Stimulated activated CD8-positive, alpha-beta memory T cell treated with anti-CD3 and anti-CD28 coated beads, Interleukin-7, amount 100 ng/mL, for 1 hour (primary cell): ENCODE results near the gene GALNT12.

Source experiments
- DNase-seq, 2 donors: peaks; one replicate each; pipeline ENCODE4 v3.0.0-alpha.2; 2020; ENCODE audit warnings: low read depth in 2 of 2

The GALNT12 gene

DNA sequence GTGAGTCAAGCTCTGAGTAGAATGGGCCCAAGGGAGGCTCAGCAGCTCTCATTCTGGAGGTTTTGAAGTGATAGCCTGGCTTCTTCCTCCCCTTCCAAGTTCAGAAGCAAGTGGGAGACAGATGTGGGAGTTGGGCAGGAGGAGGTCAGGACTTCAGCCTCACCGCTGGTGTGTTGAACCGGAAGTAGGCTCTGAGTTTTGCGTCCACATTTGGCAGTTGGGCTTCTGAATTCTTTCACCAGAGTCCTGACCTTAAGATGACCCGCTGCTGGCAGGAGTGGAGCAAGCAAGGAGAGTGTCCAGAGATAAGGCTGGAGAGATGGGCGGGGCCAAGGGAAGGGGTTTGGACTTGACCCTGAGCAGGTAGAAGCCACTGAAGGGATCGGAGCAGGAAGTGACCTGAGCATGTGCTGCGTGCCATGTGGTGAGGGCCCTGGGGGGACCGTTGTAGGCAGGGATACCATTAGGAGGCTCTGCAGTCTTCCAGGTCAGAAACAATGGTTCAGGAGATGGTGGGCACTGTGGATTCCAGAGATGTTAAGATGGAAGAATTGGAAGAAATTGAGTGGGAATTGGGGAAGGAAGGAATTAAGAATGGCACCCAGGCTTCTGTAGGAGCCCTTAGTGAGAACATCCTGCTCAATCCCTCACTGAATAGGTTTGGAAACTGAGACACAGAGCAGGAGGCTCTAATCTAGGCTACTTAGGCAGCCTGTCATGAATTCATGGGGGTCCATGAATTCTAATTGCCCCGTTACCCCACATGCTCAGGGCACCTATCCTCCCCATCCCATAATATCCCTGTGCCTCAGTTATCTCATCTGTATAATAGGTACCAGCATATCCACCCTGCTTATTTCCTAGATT lies 25.9 kb downstream of the GALNT12 start:
- DNase-seq = no peak

DNA sequence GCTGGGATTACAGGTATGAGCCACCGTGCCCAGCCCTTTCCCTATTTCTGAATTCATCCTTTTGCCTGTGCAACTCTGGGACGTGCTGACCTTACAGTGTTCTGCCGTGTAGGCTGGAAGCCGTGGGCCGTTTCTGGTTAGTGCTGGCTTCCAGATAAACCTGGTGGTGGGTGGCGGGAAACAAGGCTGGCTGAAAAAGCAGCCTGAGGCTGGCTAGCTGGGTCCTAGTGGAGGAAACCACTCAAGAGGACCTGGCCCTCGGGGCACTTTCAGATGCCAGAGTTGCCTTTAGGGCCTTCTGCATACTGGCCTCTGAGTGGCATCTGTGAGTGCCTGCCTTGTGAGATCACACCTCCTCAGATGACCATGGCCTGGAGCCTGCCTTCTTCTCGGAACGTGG lies 26.9 kb downstream of the GALNT12 start:
- DNase-seq = no peak

DNA sequence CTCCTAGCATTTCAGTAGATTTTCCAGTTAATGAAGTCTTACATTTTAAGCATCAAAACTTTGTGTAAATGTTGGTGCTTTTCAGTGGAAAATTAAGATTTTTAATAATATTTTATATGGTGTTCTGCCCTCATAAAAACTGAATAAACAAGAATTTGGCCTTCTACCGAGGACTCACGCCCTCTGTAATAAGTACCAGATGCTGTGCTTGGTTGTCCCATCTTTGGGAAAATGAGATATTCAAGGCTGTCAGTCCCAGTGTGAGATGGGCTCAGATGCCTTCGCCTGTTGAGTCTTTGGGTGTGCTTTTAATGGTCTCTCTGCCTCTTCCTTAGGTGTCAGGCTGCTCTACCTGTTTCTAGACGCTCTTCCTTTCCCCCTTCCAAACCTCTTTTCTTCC lies 28.7 kb downstream of the GALNT12 start:
- DNase-seq = no peak

DNA sequence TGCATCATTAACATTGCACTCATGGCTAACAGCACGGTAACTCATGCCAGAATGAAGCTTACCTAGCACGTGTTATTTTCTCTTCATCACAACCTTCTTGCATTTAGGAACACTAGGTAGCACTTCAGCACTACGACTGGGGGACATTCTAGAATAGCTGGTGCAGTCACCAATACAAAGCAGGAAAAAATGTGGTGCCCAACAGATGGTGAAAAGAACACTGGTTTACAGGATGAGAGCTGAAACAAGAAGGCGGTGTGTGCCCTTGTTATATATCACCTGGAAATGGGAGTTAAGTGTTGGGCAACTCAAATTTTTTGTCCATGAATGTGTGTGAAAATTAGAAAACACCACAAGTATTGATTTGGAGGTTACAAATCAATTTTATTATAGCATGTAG lies 30.0 kb downstream of the GALNT12 start:
- no peak for DNase-seq

DNA sequence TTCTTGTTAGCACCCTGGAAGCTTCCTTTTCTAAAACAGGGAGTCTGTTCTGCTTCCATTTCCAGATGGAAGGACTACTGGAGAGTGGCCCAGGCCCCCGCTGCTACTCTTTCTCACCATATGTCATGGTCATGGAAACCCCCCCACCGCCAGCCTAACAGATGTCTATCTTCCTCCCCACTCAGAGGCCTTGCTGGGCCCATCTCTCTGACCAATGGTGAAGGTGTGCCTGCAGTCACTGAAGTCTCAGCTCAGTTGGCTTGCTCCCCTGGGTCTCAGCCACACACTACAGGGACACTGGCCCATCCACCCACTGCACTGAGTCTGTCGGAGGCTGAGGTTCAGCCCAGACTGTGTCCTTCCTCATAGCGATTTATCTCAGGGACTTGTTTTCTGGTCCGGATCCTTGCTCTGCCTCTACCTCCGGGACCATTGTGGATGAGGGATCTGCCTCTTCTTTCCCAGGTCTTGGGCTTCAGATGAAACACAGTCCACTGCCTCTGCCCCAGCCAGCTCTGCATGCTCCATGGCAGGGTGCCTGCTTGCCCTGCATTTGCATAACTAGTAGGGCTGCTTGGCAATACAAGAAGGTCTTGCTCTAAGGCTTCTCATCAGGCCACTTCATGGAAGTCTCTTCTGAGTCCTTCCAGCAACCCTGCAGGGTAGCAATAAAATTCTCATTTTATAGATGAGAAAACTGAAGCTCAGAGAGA lies 30.8 kb downstream of the GALNT12 start:
- no peak for DNase-seq

DNA sequence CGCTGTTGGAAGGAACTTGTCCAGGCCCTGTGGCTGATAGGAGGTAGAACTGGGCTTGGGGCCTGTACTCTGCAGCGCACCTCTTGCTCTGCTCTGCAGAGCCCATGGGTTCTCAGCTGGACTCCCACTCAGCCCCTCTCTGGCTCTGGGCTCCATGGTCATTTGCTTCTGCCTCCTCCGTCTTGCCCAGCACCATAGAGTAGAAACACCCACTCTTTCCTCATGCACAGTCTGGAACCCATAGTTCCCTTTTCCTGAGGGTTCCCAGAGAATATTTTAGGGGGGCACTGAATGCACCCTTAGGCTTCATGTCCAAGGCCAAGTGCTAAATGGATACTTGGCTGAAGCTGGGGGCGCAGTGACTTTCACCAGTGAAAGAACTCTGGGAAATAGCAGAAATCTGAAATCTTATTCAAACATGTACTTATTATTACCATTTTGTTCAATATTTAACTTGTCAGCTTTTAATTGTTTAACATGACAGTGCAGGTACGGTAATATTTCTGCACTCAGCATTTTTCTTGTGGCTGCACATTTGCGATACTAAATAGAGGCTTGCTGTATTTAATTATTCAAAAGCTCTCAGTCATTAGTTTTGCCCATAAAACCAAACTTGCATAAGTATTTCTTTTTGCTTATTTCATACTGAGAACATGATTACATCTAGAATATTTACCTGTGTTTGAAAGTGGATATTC lies 31.5 kb downstream of the GALNT12 start:
- DNase-seq = no peak

DNA sequence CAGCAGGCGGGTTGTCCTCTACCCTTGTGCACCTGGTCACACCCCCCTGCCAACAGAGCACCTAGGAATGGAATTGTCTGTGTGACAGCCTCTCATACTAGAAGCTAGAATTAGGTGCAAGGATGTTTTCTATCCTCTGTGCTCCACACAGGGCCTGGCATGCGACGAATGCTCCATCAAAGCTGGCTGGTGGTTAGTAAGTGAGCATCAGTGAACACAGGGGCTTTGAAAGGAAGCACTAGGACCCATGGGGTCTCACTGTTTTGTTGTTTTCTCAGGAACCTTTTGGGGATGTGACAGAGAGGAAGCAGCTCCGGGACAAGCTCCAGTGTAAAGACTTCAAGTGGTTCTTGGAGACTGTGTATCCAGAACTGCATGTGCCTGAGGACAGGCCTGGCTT lies 32.3 kb downstream of the GALNT12 start:
- no peak for DNase-seq

DNA sequence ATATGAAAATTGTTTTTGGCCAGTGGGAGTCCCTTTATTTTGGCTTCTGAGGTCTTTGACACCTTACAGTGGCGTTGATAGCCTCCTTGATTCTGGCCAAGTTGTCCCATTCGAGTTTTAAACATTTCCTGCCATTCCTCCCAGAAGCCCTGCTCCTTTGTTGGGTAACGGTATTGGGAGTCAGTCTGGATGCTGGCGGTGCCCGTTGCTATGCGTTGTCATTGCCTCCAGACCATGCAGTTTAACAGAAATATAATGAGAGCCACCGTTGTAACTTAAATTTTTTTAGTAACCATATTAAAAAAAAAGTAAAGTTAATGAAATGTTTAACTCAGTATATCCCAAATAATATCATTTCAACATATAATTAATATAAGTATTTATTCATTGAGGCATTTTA lies 35.0 kb downstream of the GALNT12 start:
- DNase-seq = no peak

DNA sequence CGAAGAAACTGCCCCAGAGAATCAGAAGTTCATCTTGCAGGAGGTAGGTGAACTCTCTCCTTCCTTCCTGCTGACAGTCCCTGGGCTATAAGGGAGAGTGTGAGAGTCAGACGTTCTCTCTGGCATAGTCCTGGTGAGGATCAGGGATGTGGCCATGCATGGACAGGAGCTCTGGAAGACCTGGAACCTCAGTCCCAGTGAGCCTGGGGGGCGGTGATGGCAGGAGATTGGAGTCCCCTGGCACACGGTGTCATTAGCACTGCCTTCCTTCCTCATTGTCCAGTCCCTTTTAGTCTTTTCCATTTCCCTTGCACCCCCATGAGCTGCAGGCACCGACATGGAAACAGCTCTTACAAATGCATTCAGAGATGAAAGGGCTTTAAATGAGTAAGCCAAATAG lies 38.6 kb downstream of the GALNT12 start:
- DNase-seq = no peak

DNA sequence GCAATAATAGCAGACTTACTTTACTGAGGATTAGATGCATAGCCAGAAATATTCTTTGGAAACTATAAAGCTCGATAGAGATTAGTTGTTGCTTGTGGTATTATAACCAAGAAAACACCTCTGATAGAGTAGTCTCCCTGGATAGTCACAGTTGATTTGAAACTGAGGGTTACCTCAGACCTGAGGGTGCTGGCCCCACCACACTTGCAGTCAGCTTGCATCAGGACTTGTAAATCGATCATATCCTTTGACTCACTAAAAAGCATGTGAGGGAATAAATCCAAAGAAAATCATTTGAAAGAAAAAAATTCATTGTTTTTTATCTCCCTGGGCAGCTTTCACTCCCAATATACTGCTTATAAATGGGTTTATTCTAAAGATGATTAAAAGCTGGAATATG lies 39.4 kb downstream of the GALNT12 start:
- DNase-seq = no peak

DNA sequence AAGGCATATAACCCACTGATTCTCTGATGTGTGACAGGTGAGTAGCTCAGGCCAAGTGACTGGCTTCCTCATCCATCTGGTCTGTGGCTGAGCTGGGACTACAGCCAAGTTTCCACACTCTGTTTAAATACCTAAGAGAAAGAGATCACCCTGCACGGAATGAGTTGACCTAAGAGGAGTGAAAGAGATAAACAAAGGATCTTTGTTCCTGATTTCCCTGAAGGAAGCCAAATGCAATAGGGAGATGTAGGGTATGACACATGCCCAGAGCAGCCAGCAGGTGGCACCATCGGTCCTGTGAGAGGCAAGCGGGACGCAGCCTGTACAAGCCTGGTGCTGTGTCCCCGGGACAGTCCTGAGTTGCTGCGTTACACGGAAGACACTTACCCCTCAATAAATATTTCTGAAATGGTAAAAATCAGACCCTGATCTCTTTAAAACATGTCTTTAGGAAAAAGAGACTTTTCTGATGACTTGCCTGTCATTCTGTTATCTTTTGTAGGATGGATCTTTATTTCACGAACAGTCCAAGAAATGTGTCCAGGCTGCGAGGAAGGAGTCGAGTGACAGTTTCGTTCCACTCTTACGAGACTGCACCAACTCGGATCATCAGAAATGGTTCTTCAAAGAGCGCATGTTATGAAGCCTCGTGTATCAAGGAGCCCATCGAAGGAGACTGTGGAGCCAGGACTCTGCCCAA lies 41.1 kb downstream of the GALNT12 start:
- DNase-seq = peak; percentile 35 to 49

DNA sequence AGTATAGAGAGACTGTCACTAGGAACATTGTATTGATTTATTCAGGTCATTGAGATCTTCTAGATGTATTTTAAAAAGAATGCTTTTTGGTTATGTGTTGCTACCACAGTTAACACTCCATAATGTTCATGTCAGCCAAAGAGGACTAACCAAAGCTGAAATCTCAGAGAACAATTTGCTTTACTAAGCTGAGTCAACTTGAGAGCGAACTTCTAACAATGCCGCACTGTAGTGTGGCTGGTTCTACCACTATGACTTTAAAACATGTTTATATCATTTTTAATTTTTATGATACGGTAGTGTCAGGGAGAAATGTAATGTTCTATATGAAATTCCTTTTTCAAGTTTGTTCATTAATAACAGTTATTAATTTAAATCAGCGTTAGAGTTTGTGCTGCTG lies 42.1 kb downstream of the GALNT12 start:
- DNase-seq = no peak

DNA sequence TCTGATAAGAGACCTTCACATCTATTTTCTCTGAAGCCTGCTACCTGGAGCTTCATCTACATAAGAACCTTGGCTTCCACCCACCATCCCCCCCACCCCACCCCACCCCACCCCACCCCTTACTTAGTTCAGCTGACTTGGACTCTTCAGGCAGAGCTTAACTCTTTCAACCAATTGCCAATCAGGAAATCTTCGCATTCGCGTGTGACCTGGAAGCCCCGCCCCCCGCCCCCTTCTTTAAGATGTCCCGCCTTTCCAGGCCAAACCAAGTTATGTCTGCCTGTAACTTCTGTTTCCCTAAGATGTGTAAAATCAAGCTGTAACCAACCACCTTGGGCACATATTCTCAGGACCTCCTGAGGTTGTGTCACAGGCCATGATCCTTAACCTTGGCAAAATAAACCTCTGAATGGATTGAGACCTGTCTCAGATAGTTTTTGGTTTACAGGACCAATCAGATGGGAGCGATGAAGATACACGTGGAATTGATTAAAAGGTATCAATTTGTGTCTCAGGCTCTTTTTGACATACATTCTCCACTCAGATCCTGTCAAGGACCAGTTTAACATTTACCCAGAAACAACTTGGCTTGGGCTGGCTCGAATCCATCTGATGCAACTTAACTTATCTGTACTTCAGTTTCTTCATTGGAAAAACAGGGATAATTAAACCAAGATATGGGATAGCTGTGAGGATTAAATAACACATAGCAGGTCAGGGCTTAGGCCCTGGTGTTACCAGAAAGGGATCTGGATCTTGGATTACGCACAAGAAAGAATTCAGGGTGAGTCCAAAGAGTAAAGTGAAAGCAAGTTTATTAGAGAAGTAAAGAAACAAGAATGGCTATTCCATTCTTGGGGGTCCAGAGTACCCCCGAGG lies 43.6 kb downstream of the GALNT12 start:
- no peak for DNase-seq

DNA sequence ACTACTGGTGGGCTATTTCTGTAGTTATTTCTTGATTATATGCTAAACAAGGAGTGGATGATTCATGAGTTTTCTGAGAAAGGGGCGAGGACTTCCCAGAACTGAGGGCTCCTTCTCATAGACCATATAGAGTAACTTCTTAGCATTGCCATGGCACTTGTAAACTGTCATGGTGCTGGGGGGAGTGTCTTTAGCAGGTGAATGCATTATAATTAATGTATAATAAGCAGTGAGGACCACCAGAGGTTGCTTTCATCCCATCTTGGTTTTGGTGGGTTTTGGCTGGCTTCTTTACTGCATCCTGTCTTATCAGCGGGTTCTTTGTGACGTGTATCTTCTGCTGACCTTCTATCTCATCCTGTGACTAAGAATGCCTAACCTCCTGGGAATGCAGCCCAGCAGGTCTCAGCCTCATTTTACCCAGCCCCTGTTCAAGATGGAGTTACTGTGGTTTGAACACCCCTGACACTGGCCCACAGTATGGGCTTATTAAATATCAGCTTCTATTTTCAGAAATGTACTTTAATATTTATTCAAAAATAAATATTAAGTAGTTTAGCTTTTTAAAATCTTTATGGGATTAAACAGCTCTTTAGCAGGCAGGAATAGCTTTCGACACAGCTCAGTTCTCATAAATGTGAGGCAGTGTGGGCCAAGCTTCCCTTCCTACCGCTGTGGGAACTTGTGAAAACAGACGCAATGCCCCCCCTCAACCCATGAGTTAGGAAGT lies 44.4 kb downstream of the GALNT12 start:
- DNase-seq = no peak

DNA sequence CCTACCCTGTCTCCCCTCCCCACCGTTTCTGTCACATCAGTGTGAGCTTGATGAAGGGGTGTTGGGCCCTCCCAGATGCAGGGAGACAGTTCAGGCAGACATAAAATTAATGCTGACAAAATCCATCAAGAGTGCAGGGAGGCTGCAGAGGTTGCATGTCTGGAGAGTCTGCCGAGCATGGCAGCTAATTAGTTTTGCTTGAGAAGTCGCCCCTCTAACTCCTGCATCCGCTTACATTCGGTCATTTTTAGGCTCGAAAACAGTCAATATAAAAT lies 44.9 kb downstream of the GALNT12 start:
- no peak for DNase-seq

DNA sequence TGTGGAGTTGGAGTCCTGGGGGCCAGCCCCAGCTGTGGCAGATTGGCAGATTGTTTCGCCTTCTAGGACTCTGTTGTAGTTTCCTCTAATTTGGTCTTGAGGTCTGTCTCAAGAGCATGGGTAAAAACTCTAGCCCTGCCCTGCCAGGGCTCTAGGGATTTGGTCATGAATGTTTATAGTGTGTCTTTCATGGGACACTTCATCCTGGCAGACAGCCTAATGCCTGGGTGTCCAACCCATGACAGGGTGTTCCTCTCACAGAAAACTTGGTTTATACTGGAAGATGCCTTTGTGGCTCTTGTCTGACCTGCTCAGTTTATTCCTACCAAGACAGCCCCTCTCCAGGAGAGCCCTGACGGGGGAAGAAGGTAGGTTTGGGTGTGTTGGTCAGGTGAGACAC lies 45.5 kb downstream of the GALNT12 start:
- no peak for DNase-seq

DNA sequence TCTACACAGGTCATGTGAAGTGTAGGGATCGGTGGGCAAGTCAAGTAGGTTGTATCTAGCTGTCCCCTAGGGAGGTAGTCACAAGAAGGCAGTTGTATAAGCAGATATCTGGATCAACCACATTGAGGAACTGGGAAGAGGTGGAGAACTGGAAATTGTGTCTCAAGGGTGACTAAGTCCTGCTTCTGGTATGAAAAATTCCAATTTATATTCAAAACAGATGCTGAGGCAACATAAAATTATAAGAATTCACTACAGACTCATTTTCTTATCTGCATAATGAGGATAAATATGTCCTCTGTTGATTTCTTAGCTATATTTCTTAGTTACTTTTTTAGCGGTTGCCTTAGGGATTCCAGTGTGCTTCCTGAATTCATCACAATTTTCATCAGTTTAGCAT lies 46.8 kb downstream of the GALNT12 start:
- no peak for DNase-seq

DNA sequence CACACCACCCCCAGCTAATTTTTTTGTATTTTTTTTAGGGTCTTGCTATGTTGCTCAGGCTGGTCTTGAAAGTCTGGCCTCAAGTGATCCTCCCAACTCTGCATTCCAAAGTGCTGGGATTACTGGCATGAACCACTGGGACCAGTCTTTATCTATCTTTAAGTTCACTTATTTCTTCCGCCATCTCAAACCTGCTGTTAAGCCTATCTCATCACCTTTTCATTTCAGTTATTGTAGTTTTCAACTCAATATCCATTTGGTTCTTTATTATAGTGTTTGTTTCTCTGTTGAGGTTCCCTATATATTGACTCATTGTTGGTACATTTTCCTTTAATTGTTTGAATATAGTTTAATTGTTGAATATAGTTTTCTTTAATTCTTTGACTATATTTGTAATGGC lies 48.1 kb downstream of the GALNT12 start:
- no peak for DNase-seq

DNA sequence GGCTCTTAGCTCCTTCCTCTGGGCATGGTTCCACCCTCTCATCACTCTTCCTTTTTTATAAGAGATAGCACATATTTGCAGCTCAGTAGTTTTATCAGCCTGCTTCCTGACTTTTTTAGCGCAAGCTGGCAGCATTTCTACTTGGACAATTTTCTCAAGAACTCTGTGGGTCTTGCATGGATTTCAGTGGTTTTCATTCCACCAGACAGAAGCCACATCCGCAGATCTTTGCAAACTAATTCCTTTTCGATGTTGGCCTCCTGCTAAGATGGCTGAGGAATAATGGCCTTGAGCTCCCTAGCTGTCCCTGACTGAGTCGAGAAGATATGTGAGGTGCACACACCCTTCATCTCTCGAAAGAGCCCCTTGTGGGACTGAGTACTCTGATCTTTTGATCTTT lies 49.5 kb downstream of the GALNT12 start:
- no peak for DNase-seq

DNA sequence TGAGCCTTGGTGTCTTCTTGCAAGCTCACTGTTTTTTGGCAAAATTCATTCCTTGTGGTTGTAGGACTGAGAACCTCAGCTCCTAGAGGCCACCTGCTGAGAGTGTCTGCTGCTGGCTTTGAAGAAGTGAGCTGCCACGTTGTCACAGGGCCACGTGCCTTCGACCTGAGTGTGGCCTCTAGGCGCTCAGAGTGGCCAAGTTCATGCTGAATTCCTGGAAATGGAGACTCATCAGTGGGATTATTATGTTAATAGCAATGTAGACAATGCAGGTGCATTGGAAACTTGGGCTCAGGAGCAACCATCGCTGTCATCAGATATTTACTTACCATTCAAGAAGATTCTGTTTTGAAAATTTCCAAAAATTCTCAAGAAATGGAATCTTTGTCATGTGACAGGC lies 52.5 kb downstream of the GALNT12 start:
- DNase-seq = no peak

DNA sequence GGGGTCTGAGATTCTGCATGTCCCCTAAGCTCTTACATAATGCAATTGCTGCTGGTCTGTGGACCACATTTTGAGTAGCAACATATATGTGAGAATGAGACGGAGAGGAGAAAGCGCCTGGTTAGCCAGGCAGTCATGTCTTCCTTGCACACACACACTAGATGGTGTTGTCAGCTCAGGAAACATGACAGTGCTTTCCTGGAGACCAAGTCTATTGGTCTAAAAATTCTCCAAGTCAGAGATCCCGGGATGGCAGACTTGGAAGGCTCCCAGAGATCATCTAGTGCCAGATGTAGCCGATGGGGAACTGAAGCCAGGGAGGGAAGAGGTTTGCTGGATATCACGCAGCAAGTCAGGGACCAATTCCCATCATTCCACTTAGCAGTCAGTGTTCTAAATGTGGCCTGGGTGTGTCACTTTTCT lies 53.4 kb downstream of the GALNT12 start:
- DNase-seq = no peak
